Hepatocyte (in vitro differentiated cells): ENCODE data around the gene OGFR. TPM values are rescaled to one million over a fixed set of nuclear protein-coding genes. Genes with fewer than 3 reads are reported as not detected.

ENCODE experiments used
- DNase-seq: peaks from one replicate; pipeline ENCODE4 v3.0.0-alpha.2; 2016; ENCODE audit warnings: low spot score
- H2AFZ ChIP-seq: fragments of 200-600 bp; sonication (generic); 2 replicates; pipeline ENCODE4 v1.6.0; 2016; ENCODE audit warnings: antibody characterized with exemption, mild to moderate bottlenecking
- H3K27ac ChIP-seq: fragments of 200-600 bp; sonication (generic); 2 replicates; pipeline ENCODE4 v1.5.1; 2016; ENCODE audit warnings: mild to moderate bottlenecking
- H3K27me3 ChIP-seq: fragments of 200-600 bp; sonication (generic); 2 replicates; pipeline ENCODE4 v1.6.1; 2016
- H3K36me3 ChIP-seq: fragments of 200-600 bp; sonication (generic); replicated peaks from 2 replicates; pipeline ENCODE4 v1.5.1; 2016; ENCODE audit warnings: low read depth; ENCODE audit not compliant: insufficient read depth
- H3K4me1 ChIP-seq: fragments of 200-600 bp; sonication (generic); 2 replicates; pipeline ENCODE4 v1.5.1; 2016; ENCODE audit warnings: mild to moderate bottlenecking, moderate library complexity; ENCODE audit not compliant: insufficient read depth
- H3K4me2 ChIP-seq: fragments of 200-600 bp; sonication (generic); 2 replicates; pipeline ENCODE4 v1.6.0; 2016
- H3K4me3 ChIP-seq: fragments of 200-600 bp; sonication (generic); 2 replicates; pipeline ENCODE4 v1.5.1; 2016; ENCODE audit warnings: mild to moderate bottlenecking
- H3K79me2 ChIP-seq: fragments of 200-600 bp; sonication (generic); 2 replicates; pipeline ENCODE4 v1.6.0; 2017; ENCODE audit warnings: mild to moderate bottlenecking
- H3K9me2 ChIP-seq: fragments of 200-600 bp; sonication (generic); replicated peaks from 2 replicates; pipeline ENCODE4 v1.6.0; 2017; ENCODE audit warnings: mild to moderate bottlenecking; ENCODE audit not compliant: insufficient read depth
- H3K9me3 ChIP-seq: fragments of 200-600 bp; sonication (generic); 2 replicates; pipeline ENCODE4 v1.5.1; 2016; ENCODE audit warnings: low read depth, mild to moderate bottlenecking
- H4K20me1 ChIP-seq: fragments of 200-600 bp; sonication (generic); 2 replicates; pipeline ENCODE4 v1.6.0; 2016; ENCODE audit warnings: mild to moderate bottlenecking; ENCODE audit not compliant: insufficient read depth, poor library complexity, severe bottlenecking
- CTCF ChIP-seq: fragments of 200-600 bp; sonication (generic); IDR thresholded peaks from 2 replicates; pipeline ENCODE4 v1.5.1; 2016; ENCODE audit warnings: antibody characterized with exemption, mild to moderate bottlenecking; ENCODE audit not compliant: poor library complexity
- EZH2 ChIP-seq: fragments of 200-600 bp; sonication (generic); IDR thresholded peaks from 2 replicates; pipeline ENCODE4 v1.6.1; 2016; ENCODE audit warnings: antibody characterized with exemption, mild to moderate bottlenecking, borderline replicate concordance
- EZH2phosphoT487 ChIP-seq: fragments of 200-600 bp; sonication (generic); IDR thresholded peaks from one replicate; pipeline ENCODE4 v1.6.1; 2018; ENCODE audit warnings: antibody characterized with exemption, mild to moderate bottlenecking, low read depth, moderate library complexity; ENCODE audit not compliant: unreplicated experiment, severe bottlenecking
- whole genome bisulfite sequencing: methylation state at CpG from one replicate; pipeline ENCODE4 v1.1.6; 2016; ENCODE audit warnings: low lambda C conversion rate; ENCODE audit errors: missing lambda C conversion rate; 5-methylcytosine and 5-hydroxymethylcytosine counted together
- polyA plus RNA-seq: library from polyadenylated mRNA; unstranded; fragments of >200 nt; fragmentation: Nextera tagmentation; extraction: Ambion mirVana; gene quantifications from 2 replicates; pipeline ENCODE4 v1.2.1, GENCODE V29; 2016
- total RNA-seq: library from RNA; depleted of rRNA; stranded (reverse); fragments of >200 nt; gene quantifications from 2 replicates; pipeline ENCODE4 v1.2.3, GENCODE V29; 2014

OGFR gene
- total and polyA plus RNA-seq, 2 experiments from 2014 or later, result 47.6 to 80.8 TPM

GRCh38 chr20:62772990-62773844 lies 31.4 kb upstream of the OGFR start:
- Histone ChIP-seq H3K9me2 (no peaks in the 10 kb centered on the region), H3K79me2 (no peaks in the 10 kb centered on the region), H3K27ac (no peak overlapping the region), H3K4me3 (no peak overlapping the region), H3K9me3 (no peaks in the 10 kb centered on the region), H3K4me2 (no peak overlapping the region), H4K20me1 (no peaks in the 10 kb centered on the region), H2AFZ (no peak overlapping the region), H3K4me1 (peaks cover 10% of the 10 kb centered on the region), H3K27me3 (no peaks in the 10 kb centered on the region), H3K36me3 (no peaks in the 10 kb centered on the region)
- no peak for DNase-seq
- no peak for TF ChIP-seq CTCF
- TF ChIP-seq EZH2phosphoT487, result no peak
- TF ChIP-seq EZH2, result no peak
- WGBS, result 77% methylated on average over 19 of the region's 19 CpGs

- 81% methylated on average over 29 of the region's 29 CpGs for WGBS
- no peak overlapping the region for H2AFZ ChIP-seq
- H3K9me2 ChIP-seq, result no peaks in the 10 kb centered on the region
- H4K20me1 ChIP-seq, result no peaks in the 10 kb centered on the region
- TF ChIP-seq EZH2 (no peak), EZH2phosphoT487 (no peak), CTCF (no peak)
- DNase-seq, result no peak
- H3K36me3 ChIP-seq, result no peaks in the 10 kb centered on the region
- H3K4me2 ChIP-seq, result no peak overlapping the region
- no peaks in the 10 kb centered on the region for H3K9me3 ChIP-seq
- no peak overlapping the region for H3K4me3 ChIP-seq
- no peaks in the 10 kb centered on the region for H3K27me3 ChIP-seq
- peaks cover 3% of the 10 kb centered on the region for H3K4me1 ChIP-seq
- H3K27ac ChIP-seq, result no peak overlapping the region
- H3K79me2 ChIP-seq, result no peaks in the 10 kb centered on the region
Measured at GRCh38 chr20:62773845-62774714, 30.6 kb upstream of the OGFR start.

- no peak for DNase-seq
- no peaks in the 10 kb centered on the region for H4K20me1 ChIP-seq
- H3K4me3 ChIP-seq, result no peak overlapping the region
- H3K9me2 ChIP-seq, result no peaks in the 10 kb centered on the region
- no peak overlapping the region for H2AFZ ChIP-seq
- H3K27me3 ChIP-seq, result no peaks in the 10 kb centered on the region
- TF ChIP-seq EZH2, result no peak
- no peak for TF ChIP-seq CTCF
- TF ChIP-seq EZH2phosphoT487, result no peak
- no peak overlapping the region for H3K4me2 ChIP-seq
- no peaks in the 10 kb centered on the region for H3K9me3 ChIP-seq
- H3K36me3 ChIP-seq, result no peaks in the 10 kb centered on the region
- H3K79me2 ChIP-seq, result no peaks in the 10 kb centered on the region
- WGBS, result 82% methylated on average over 8 of the region's 8 CpGs
- H3K27ac ChIP-seq, result no peak overlapping the region
- no peaks in the 10 kb centered on the region for H3K4me1 ChIP-seq
Measured at GRCh38 chr20:62774762-62775161, 29.9 kb upstream of the OGFR start.
